Neuronal stem cell (in vitro differentiated cells): ENCODE results near the gene TNRC6B.

Source experiments
- DNase-seq: peaks from one replicate; pipeline ENCODE4 v3.0.0-alpha.2; 2013; ENCODE audit warnings: low spot score
- H2AFZ ChIP-seq: one replicate; pipeline ENCODE4 v1.6.1; 2013; ENCODE audit warnings: mild to moderate bottlenecking, low read length, inconsistent platforms
- H2AK5ac ChIP-seq: 2 replicates; pipeline ENCODE4 v1.6.1; 2013; ENCODE audit warnings: low read depth, mild to moderate bottlenecking, inconsistent platforms, low read length, moderate library complexity, mixed read lengths
- H2BK120ac ChIP-seq: 2 replicates; pipeline ENCODE4 v1.6.1; 2013; ENCODE audit warnings: low read depth, mild to moderate bottlenecking, inconsistent platforms, low read length, moderate library complexity, mixed read lengths
- H2BK12ac ChIP-seq: one replicate; pipeline ENCODE4 v1.6.1; 2013; ENCODE audit warnings: low read length, inconsistent platforms
- H2BK15ac ChIP-seq: 2 replicates; pipeline ENCODE4 v1.6.1; 2013; ENCODE audit warnings: mild to moderate bottlenecking, low read length, inconsistent platforms, mixed read lengths
- H2BK5ac ChIP-seq: one replicate; pipeline ENCODE4 v1.6.1; 2013; ENCODE audit warnings: inconsistent platforms, mild to moderate bottlenecking, low read length, moderate library complexity
- H3K14ac ChIP-seq: one replicate; pipeline ENCODE4 v1.6.1; 2013; ENCODE audit warnings: low read length, inconsistent platforms
- H3K18ac ChIP-seq: 2 replicates; pipeline ENCODE4 v1.6.1; 2013; ENCODE audit warnings: low read length, inconsistent platforms
- H3K23ac ChIP-seq: 2 replicates; pipeline ENCODE4 v1.6.1; 2013; ENCODE audit warnings: low read depth, mild to moderate bottlenecking, mixed read lengths, low read length, inconsistent platforms; ENCODE audit not compliant: poor library complexity
- H3K27ac ChIP-seq: replicated peaks from 3 replicates; pipeline ENCODE4 v1.5.1; 2013; ENCODE audit warnings: low read length, inconsistent platforms
- H3K27me3 ChIP-seq, 3 experiments: 2 replicates each; pipeline ENCODE4 v1.6.1; 2013; ENCODE audit warnings: low read length in 3 of 3, mild to moderate bottlenecking in 2 of 3, inconsistent platforms in 1 of 3, low read depth in 1 of 3, mixed read lengths in 1 of 3, moderate library complexity in 1 of 3; ENCODE audit not compliant: control insufficient read depth in 3 of 3, insufficient read depth in 3 of 3
- H3K36me3 ChIP-seq, 2 donors: replicated peaks in 1 of 2; 2 replicates each; pipeline ENCODE4 v1.6.1; 2013; ENCODE audit warnings: low read length in 2 of 2; ENCODE audit not compliant: control insufficient read depth in 2 of 2, insufficient read depth in 2 of 2
- H3K4ac ChIP-seq: 2 replicates; pipeline ENCODE4 v1.6.1; 2013; ENCODE audit warnings: inconsistent platforms, mild to moderate bottlenecking, low read length, moderate library complexity
- H3K4me1 ChIP-seq, 2 donors: 1 replicate in 1 of 2; 2 replicates in 1 of 2; pipeline ENCODE4 v1.6.1; 2013; ENCODE audit warnings: low read length in 2 of 2, low read depth in 1 of 2; ENCODE audit not compliant: control insufficient read depth in 2 of 2, insufficient read depth in 1 of 2
- H3K4me2 ChIP-seq: one replicate; pipeline ENCODE4 v1.6.1; 2013; ENCODE audit warnings: mild to moderate bottlenecking, low read length, inconsistent platforms; ENCODE audit not compliant: insufficient read depth, poor library complexity, severe bottlenecking
- H3K4me3 ChIP-seq, 2 donors: 2 replicates each; pipeline ENCODE4 v1.5.1; 2013; ENCODE audit warnings: low read length in 2 of 2, mild to moderate bottlenecking in 2 of 2, inconsistent platforms in 1 of 2, moderate library complexity in 1 of 2
- H3K79me1 ChIP-seq: one replicate; pipeline ENCODE4 v1.6.1; 2013; ENCODE audit warnings: low read depth, mild to moderate bottlenecking, inconsistent platforms, low read length, moderate library complexity
- H3K9ac ChIP-seq: one replicate; pipeline ENCODE4 v1.6.1; 2013; ENCODE audit warnings: mild to moderate bottlenecking, low read depth, low read length, inconsistent platforms; ENCODE audit not compliant: poor library complexity
- H3K9me3 ChIP-seq, 2 donors: replicated peaks in 1 of 2; 2 replicates each; pipeline versions ENCODE3 to v1.6.1; 2013; ENCODE audit warnings: low read length in 2 of 2, mild to moderate bottlenecking in 2 of 2, inconsistent platforms in 1 of 2, low read depth in 1 of 2, mixed read lengths in 1 of 2, moderate library complexity in 1 of 2; ENCODE audit not compliant: control insufficient read depth in 2 of 2, insufficient read depth in 1 of 2
- H4K8ac ChIP-seq: one replicate; pipeline ENCODE4 v1.6.1; 2013; ENCODE audit warnings: low read depth, mild to moderate bottlenecking, inconsistent platforms, low read length, moderate library complexity
- H4K91ac ChIP-seq: one replicate; pipeline ENCODE4 v1.6.1; 2013; ENCODE audit warnings: low read length, low read depth, mild to moderate bottlenecking, inconsistent platforms; ENCODE audit not compliant: poor library complexity
- WGBS, 2 donors: extraction: QIAGEN DNeasy Blood & Tissue Kit; methylation state at CpG; one replicate each; pipeline ENCODE4 v1.1.7; 2013; ENCODE audit warnings: missing lambda C conversion rate in 2 of 2, mixed read lengths in 1 of 2; ENCODE audit not compliant: insufficient read length in 2 of 2, insufficient replicate concordance in 1 of 2; ENCODE audit errors: extremely low coverage in 2 of 2; 5-methylcytosine and 5-hydroxymethylcytosine counted together

Gene TNRC6B

GRCh38 chr22:40335358-40335757 is 157.6 kb downstream of the TNRC6B start:
- H2BK15ac ChIP-seq = no peak overlapping the region
- peaks cover 2% of the 10 kb centered on the region for H3K79me1 ChIP-seq
- H2BK5ac ChIP-seq = no peak overlapping the region
- no peak overlapping the region for H3K18ac ChIP-seq
- H4K91ac ChIP-seq = no peak overlapping the region
- 100% methylated on average over 2 of the region's 2 CpGs; no CpG with 5 or more reads in 1 of the 2 donors for WGBS, 2 donors
- H2AFZ ChIP-seq = no peak overlapping the region
- DNase-seq = no peak
- H3K27me3 ChIP-seq = no peaks in the 10 kb centered on the region
- peaks cover 14 to 19% of the 10 kb centered on the region in 2 donors for H3K4me1 ChIP-seq
- no peak overlapping the region for H2BK120ac ChIP-seq
- H4K8ac ChIP-seq = no peak overlapping the region
- H2BK12ac ChIP-seq = no peak overlapping the region
- H3K9ac ChIP-seq = no peak overlapping the region
- no peak overlapping the region for H3K27ac ChIP-seq
- H3K9me3 ChIP-seq = no peaks in the 10 kb centered on the region
- H2AK5ac ChIP-seq = no peak overlapping the region
- H3K4me3 ChIP-seq = no peak overlapping the region
- H3K23ac ChIP-seq = no peak overlapping the region
- H3K4ac ChIP-seq = no peak overlapping the region
- H3K14ac ChIP-seq = no peak overlapping the region
- peaks cover 3 to 38% of the 10 kb centered on the region in 2 donors for H3K36me3 ChIP-seq
- no peak overlapping the region for H3K4me2 ChIP-seq

DNA sequence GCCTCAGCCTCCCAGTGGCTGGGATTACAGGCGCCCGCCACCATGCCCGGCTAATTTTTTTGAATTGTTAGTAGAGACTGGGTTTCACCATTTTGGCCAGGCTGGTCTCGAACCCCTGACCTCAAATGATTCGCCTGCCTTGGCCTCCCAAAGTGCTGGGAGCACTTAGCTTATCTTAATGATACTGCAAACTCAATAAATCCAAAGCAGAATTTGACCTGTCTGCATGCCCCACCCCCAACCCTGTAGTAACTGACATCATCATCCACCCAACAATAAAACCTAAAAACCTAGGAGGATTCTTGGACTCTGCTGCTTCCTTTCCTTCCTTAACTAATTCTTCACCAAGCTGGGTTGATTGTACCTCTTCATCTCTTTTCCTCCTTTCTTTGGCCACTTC is 162.3 kb downstream of the TNRC6B start:
- Histone ChIP-seq H2AFZ (no peak overlapping the region), H2AK5ac (no peak overlapping the region), H3K18ac (no peak overlapping the region), H2BK15ac (no peak overlapping the region), H3K4me3 (no peak overlapping the region), H3K79me1 (no peaks in the 10 kb centered on the region), H4K91ac (no peak overlapping the region), H3K4me2 (no peak overlapping the region), H2BK5ac (no peak overlapping the region), H3K23ac (no peak overlapping the region), H4K8ac (no peak overlapping the region), H3K14ac (no peak overlapping the region), H3K4ac (no peak overlapping the region), H2BK12ac (no peak overlapping the region), H3K9ac (no peak overlapping the region), H3K36me3 (peaks cover 0 to 10% of the 10 kb centered on the region in 2 donors), H3K27ac (no peak overlapping the region), H3K9me3 (peaks cover 0 to 2% of the 10 kb centered on the region in 2 donors), H2BK120ac (no peak overlapping the region), H3K27me3 (no peaks in the 10 kb centered on the region), H3K4me1 (no peaks in the 10 kb centered on the region)
- no CpG with 5 or more reads among the region's 5 CpGs for WGBS, 2 donors
- DNase-seq = no peak

DNA sequence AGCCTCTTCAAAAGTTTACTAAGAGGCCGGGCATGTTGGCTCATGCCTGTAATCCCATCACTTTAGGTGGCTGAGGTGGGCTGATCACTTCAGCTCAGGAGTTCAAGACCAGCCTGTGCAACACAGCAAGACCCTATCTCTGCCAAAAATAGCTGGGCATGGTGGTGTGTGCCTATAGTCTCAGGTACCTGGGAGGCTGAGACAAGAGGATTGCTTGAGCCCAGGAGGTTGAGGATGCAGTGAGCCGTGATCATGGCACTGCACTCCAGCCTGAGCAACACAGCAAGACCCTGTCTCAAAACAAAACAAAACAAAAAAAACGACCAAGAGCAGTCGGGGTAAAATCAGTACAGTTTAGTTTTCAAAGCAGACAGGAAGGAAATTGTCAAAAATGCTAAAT is 163.9 kb downstream of the TNRC6B start:
- Histone ChIP-seq H3K27ac (no peak overlapping the region), H3K23ac (peak overlapping the region; percentile 21), H3K4ac (no peak overlapping the region), H3K4me3 (no peak overlapping the region), H2BK5ac (no peak overlapping the region), H2AK5ac (no peak overlapping the region), H4K8ac (no peak overlapping the region), H2AFZ (no peak overlapping the region), H2BK12ac (no peak overlapping the region), H3K9ac (no peak overlapping the region), H2BK15ac (no peak overlapping the region), H3K4me1 (no peaks in the 10 kb centered on the region), H3K9me3 (peaks cover 0 to 2% of the 10 kb centered on the region in 2 donors), H2BK120ac (no peak overlapping the region), H3K4me2 (no peak overlapping the region), H3K36me3 (peaks cover 0 to 3% of the 10 kb centered on the region in 2 donors), H3K18ac (no peak overlapping the region), H4K91ac (no peak overlapping the region), H3K79me1 (peaks cover 2% of the 10 kb centered on the region), H3K27me3 (no peaks in the 10 kb centered on the region), H3K14ac (peak overlapping the region; percentile 65)
- DNase-seq = no peak
- WGBS, 2 donors = no CpG with 5 or more reads among the region's 4 CpGs

GRCh38 chr22:40342521-40342920 is 164.8 kb downstream of the TNRC6B start:
- Histone ChIP-seq H2BK120ac (no peak overlapping the region), H2AK5ac (no peak overlapping the region), H3K14ac (no peak overlapping the region), H3K23ac (no peak overlapping the region), H4K91ac (no peak overlapping the region), H3K36me3 (peaks cover 0 to under 1% of the 10 kb centered on the region in 2 donors), H3K4ac (no peak overlapping the region), H3K4me3 (no peak overlapping the region), H3K4me1 (peaks cover 2 to 3% of the 10 kb centered on the region in 2 donors), H3K4me2 (no peak overlapping the region), H3K18ac (no peak overlapping the region), H2BK5ac (no peak overlapping the region), H3K9ac (no peak overlapping the region), H2BK15ac (no peak overlapping the region), H3K27me3 (no peaks in the 10 kb centered on the region), H3K27ac (no peak overlapping the region), H3K79me1 (peaks cover 5% of the 10 kb centered on the region), H4K8ac (no peak overlapping the region), H3K9me3 (peaks cover 0 to 2% of the 10 kb centered on the region in 2 donors), H2AFZ (no peak overlapping the region), H2BK12ac (no peak overlapping the region)
- no CpG with 5 or more reads among the region's 9 CpGs for WGBS, 2 donors
- DNase-seq = no peak
